ENCODE data around the gene MCM6. TPM values are rescaled to one million over a fixed set of nuclear protein-coding genes. Genes with fewer than 3 reads are reported as not detected.

MCM6 gene
- total and polyA plus RNA-seq, 7 experiments from 2014 or later, result 12.1 to 105 (median 21.0) TPM

DNA sequence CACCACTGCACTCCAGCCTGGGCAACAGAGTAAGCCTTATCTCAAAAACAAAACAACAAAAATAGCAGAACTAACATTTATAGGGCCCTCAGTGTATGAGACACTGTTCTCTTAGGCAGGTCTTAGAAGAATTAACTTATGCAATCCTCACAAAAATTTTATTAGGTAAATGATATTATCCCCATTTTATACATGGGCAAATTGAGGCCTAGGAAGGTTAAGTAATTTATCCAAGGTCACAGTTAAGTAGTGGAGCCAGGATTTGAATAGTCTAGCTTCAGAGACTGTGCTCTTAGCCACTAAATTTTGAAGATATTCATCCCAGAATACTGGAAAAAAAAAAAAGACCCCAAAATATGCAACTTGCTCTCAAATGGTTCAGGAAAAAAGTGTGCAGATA lies 22.8 kb downstream of the MCM6 start:
- peaks cover 0 to 15% (median 0%) of the 10 kb centered on the region in 7 donors for H3K4me1 Mint-ChIP-seq
- Histone ChIP-seq H3K36me3 (ENCODE audit: control insufficient read depth in 2 of 3, insufficient read depth in 3 of 3, low read length in 3 of 3) (peaks cover 0 to 55% (median 7%) of the 10 kb centered on the region in 3 experiments), H3K9me3 (ENCODE audit: control insufficient read depth in 2 of 3, low read length in 3 of 3) (no peaks in the 10 kb centered on the region), H3K27ac (ENCODE audit: low read depth, low read length) (no peak overlapping the region), H3K4me3 (ENCODE audit: low read length) (no peak overlapping the region), H3K27me3 (ENCODE audit: control insufficient read depth in 2 of 2, insufficient read depth in 2 of 2, low read length in 2 of 2) (no peaks in the 10 kb centered on the region), H3K4me1 (ENCODE audit: control insufficient read depth in 2 of 2, insufficient read depth in 2 of 2, low read length in 2 of 2) (no peaks in the 10 kb centered on the region)
- H3K4me3 Mint-ChIP-seq, result no peak overlapping the region
- ChIA-PET CTCF (no interaction called here), POLR2A (no interaction called here)
- H3K9me3 Mint-ChIP-seq, result no peaks in the 10 kb centered on the region
- H3K27me3 Mint-ChIP-seq, result no peaks in the 10 kb centered on the region
- DNase-seq (no peak), ATAC-seq (no peak)
- peaks cover 18 to 49% (median 32%) of the 10 kb centered on the region in 5 donors for H3K36me3 Mint-ChIP-seq
- H3K27ac Mint-ChIP-seq, result no peak overlapping the region
- intact Hi-C loops (cut with micrococcal nuclease), result no loop called here

DNA sequence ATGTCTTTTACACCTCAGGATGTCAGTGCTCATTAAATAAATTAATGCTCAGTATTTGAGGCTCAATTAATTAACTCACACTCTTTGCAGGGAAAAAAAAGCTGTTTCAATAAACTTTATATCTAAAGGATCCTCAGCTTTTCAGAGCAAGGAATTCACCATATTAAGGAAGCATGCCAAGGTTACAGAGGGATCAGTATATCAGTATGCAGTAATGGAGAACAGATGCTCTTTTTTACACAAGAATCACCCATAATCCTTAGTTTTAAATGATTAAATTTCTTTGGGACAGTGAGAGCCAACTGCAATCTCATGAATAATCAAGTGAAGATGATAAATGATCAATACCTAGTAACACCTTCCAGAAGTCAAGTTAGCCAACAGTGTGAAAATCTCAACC lies 24.4 kb downstream of the MCM6 start:
- H3K36me3 Mint-ChIP-seq, result peaks cover 14 to 50% (median 34%) of the 10 kb centered on the region in 5 donors
- POLR2A ChIA-PET, result no interaction called here

DNA sequence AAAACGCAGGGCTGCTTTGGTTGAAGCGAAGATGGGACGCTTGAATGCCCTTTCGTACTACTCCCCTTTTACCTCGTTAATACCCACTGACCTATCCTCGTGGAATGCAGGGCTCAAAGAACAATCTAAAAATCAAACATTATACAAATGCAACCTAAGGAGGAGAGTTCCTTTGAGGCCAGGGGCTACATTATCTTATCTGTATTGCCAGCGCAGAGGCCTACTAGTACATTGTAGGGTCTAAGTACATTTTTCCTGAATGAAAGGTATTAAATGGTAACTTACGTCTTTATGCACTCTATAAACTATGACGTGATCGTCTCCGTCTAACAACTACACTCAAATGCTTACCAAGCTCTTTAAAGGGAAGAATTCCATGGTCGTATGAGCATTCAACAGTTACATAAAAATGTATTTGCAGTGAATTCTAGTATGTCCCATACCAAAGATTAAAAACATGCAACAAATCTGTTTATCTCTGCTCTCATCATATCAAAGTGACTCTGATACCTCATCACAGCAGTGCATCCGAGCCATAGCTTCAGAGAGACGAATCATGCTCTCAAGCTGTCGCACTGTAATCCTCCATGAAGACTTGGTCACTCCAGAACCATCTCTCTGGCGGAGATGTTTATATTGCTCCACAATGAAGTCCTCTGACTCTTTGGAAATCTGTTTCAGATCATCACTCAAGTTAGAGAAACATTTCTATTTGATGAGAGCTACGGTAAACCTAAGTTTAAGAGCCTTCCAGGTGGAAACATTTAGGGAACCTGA lies 25.2 kb downstream of the MCM6 start:
- Histone ChIP-seq H3K4me1 (ENCODE audit: control insufficient read depth in 2 of 2, insufficient read depth in 2 of 2, low read length in 2 of 2) (no peaks in the 10 kb centered on the region), H3K9me3 (ENCODE audit: control insufficient read depth in 2 of 3, low read length in 3 of 3) (no peaks in the 10 kb centered on the region), H3K27ac (ENCODE audit: low read depth, low read length) (no peak overlapping the region), H3K36me3 (ENCODE audit: control insufficient read depth in 2 of 3, insufficient read depth in 3 of 3, low read length in 3 of 3) (peaks cover 4 to 49% (median 7%) of the 10 kb centered on the region in 3 experiments), H3K4me3 (ENCODE audit: low read length) (no peak overlapping the region), H3K27me3 (ENCODE audit: control insufficient read depth in 2 of 2, insufficient read depth in 2 of 2, low read length in 2 of 2) (no peaks in the 10 kb centered on the region)
- peaks cover 0 to 20% (median 0%) of the 10 kb centered on the region in 7 donors for H3K4me1 Mint-ChIP-seq
- POLR2A ChIA-PET, result interaction anchor here (2.0 kb wide), 1 partner anchor 43 kb away, joined by 4 read pairs; no protein-coding TSS in a partner anchor
- ATAC-seq (no peak), DNase-seq (no peak)
- peaks cover 14 to 48% (median 34%) of the 10 kb centered on the region in 5 donors for H3K36me3 Mint-ChIP-seq
- intact Hi-C loops (cut with micrococcal nuclease), result no loop called here
- no peaks in the 10 kb centered on the region for H3K27me3 Mint-ChIP-seq
- no peak overlapping the region for H3K4me3 Mint-ChIP-seq
- CTCF ChIA-PET, result no interaction called here
- no peaks in the 10 kb centered on the region for H3K9me3 Mint-ChIP-seq
- H3K27ac Mint-ChIP-seq, result no peak overlapping the region

More for the DNA sequence above, 24.4 kb downstream of the MCM6 start:
- Mint-ChIP-seq H3K27ac (no peak overlapping the region), H3K9me3 (no peaks in the 10 kb centered on the region), H3K4me1 (peaks cover 0 to 20% (median 0%) of the 10 kb centered on the region in 7 donors), H3K27me3 (no peaks in the 10 kb centered on the region), H3K4me3 (no peak overlapping the region)
- DNase-seq, result no peak
- CTCF ChIA-PET, result no interaction called here
- no peaks in the 10 kb centered on the region for H3K27me3 ChIP-seq (ENCODE audit: control insufficient read depth in 2 of 2, insufficient read depth in 2 of 2, low read length in 2 of 2)
- H3K27ac ChIP-seq (ENCODE audit: low read depth, low read length), result no peak overlapping the region
- H3K4me3 ChIP-seq (ENCODE audit: low read length), result no peak overlapping the region
- no peaks in the 10 kb centered on the region for H3K4me1 ChIP-seq (ENCODE audit: control insufficient read depth in 2 of 2, insufficient read depth in 2 of 2, low read length in 2 of 2)
- no peaks in the 10 kb centered on the region for H3K9me3 ChIP-seq (ENCODE audit: control insufficient read depth in 2 of 3, low read length in 3 of 3)
- H3K36me3 ChIP-seq (ENCODE audit: control insufficient read depth in 2 of 3, insufficient read depth in 3 of 3, low read length in 3 of 3), result peaks cover 4 to 53% (median 7%) of the 10 kb centered on the region in 3 experiments
- intact Hi-C loops (cut with micrococcal nuclease), result no loop called here
- ATAC-seq, result no peak

DNA sequence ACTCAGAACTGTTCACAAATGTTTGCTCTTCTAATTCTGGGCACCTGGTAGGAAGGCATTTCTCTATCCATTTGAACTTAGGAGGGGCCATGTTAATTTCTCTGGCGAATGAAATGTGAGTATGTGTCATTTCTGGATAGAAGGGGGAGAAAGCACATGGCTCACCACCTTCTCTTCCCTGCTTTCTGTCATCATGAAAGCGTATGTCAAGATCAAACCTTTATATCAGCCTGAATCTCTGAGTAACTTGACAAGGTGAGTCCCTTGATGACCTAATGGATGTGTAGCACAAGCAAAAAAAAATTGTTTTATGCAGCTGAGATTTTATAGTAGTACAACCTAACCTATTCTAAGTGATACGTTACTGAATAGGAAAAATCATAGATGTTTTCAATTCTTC lies 27.2 kb downstream of the MCM6 start:
- Mint-ChIP-seq H3K4me1 (peaks cover 0 to 17% (median 0%) of the 10 kb centered on the region in 7 donors), H3K27me3 (no peaks in the 10 kb centered on the region), H3K4me3 (no peak overlapping the region), H3K9me3 (no peaks in the 10 kb centered on the region), H3K27ac (no peak overlapping the region), H3K36me3 (peaks cover 11 to 57% (median 37%) of the 10 kb centered on the region in 5 donors)
- Histone ChIP-seq H3K9me3 (ENCODE audit: control insufficient read depth in 2 of 3, low read length in 3 of 3) (no peaks in the 10 kb centered on the region), H3K27ac (ENCODE audit: low read depth, low read length) (no peak overlapping the region), H3K36me3 (ENCODE audit: control insufficient read depth in 2 of 3, insufficient read depth in 3 of 3, low read length in 3 of 3) (peaks cover 4 to 54% (median 7%) of the 10 kb centered on the region in 3 experiments), H3K4me1 (ENCODE audit: control insufficient read depth in 2 of 2, insufficient read depth in 2 of 2, low read length in 2 of 2) (no peaks in the 10 kb centered on the region), H3K27me3 (ENCODE audit: control insufficient read depth in 2 of 2, insufficient read depth in 2 of 2, low read length in 2 of 2) (no peaks in the 10 kb centered on the region), H3K4me3 (ENCODE audit: low read length) (no peak overlapping the region)
- DNase-seq (no peak), ATAC-seq (no peak)
- intact Hi-C loops (cut with micrococcal nuclease), result no loop called here
- ChIA-PET POLR2A (interaction anchor here (2.0 kb wide), 1 partner anchor 45 kb away, joined by 4 read pairs; no protein-coding TSS in a partner anchor), CTCF (no interaction called here)

DNA sequence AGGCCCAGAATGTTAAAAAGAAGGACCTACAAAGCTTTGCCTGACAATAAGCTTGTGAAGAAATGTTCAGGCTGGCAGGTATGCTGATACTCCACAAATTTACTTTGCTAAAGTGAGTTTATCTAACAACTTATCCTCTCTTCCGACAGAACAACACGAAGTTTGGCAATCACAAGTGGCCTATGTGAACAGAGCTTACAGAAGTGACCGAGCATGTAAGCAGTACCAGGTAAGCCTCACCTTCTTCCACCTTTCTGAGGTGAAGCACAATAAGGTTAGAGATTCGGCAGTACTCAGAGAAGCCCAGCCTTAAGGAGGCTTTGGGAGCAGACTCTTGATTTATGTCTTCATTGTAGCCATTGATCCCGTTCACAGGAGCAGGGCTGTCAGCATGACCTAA lies 30.2 kb downstream of the MCM6 start:
- no peak overlapping the region for H3K4me3 ChIP-seq (ENCODE audit: low read length)
- DNase-seq, result no peak
- peaks cover 4 to 58% (median 5%) of the 10 kb centered on the region in 3 experiments for H3K36me3 ChIP-seq (ENCODE audit: control insufficient read depth in 2 of 3, insufficient read depth in 3 of 3, low read length in 3 of 3)
- H3K27me3 Mint-ChIP-seq, result no peaks in the 10 kb centered on the region
- ChIA-PET CTCF (no interaction called here), POLR2A (no interaction called here)
- peaks cover 16 to 61% (median 50%) of the 10 kb centered on the region in 5 donors for H3K36me3 Mint-ChIP-seq
- no peaks in the 10 kb centered on the region for H3K9me3 Mint-ChIP-seq
- H3K4me1 Mint-ChIP-seq, result peaks cover 0 to 28% (median 0%) of the 10 kb centered on the region in 7 donors
- no peaks in the 10 kb centered on the region for H3K27me3 ChIP-seq (ENCODE audit: control insufficient read depth in 2 of 2, insufficient read depth in 2 of 2, low read length in 2 of 2)
- no peak overlapping the region for H3K27ac ChIP-seq (ENCODE audit: low read depth, low read length)
- no peak for ATAC-seq
- no peak overlapping the region for H3K4me3 Mint-ChIP-seq
- intact Hi-C loops (cut with micrococcal nuclease), result no loop called here
- peak overlapping the region in 1 of 9 donors; percentile 23 for H3K27ac Mint-ChIP-seq
- no peaks in the 10 kb centered on the region for H3K9me3 ChIP-seq (ENCODE audit: control insufficient read depth in 2 of 3, low read length in 3 of 3)
- no peaks in the 10 kb centered on the region for H3K4me1 ChIP-seq (ENCODE audit: control insufficient read depth in 2 of 2, insufficient read depth in 2 of 2, low read length in 2 of 2)

DNA sequence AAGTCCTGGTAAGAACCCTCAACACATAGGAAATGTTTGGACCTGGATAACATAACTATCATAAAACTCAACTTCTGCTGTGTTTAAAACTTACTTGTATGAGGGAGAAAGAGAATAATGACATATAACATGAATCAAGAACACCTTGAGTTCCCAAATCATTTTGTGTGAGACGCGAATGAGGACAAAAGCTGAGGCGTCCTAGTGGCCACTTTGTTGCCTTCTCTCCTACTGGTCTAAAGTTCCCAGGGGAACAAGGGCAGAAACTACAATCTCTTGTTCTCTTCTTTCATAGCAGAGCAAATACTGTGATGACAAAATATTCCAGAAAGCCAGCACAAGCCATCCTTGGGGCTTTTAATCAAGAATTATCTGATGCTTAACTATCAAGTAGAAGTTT lies 31.0 kb downstream of the MCM6 start:
- ATAC-seq (no peak), DNase-seq (no peak)
- Mint-ChIP-seq H3K9me3 (no peaks in the 10 kb centered on the region), H3K27me3 (no peaks in the 10 kb centered on the region), H3K36me3 (peaks cover 12 to 54% (median 47%) of the 10 kb centered on the region in 5 donors), H3K4me1 (peaks cover 2 to 33% (median 7%) of the 10 kb centered on the region in 7 donors), H3K27ac (no peak overlapping the region), H3K4me3 (no peak overlapping the region)
- ChIA-PET CTCF (interaction anchor here (0.6 kb wide), 1 partner anchor 536 kb away, joined by 4 read pairs; no protein-coding TSS in a partner anchor), POLR2A (no interaction called here)
- Histone ChIP-seq H3K4me1 (ENCODE audit: control insufficient read depth in 2 of 2, insufficient read depth in 2 of 2, low read length in 2 of 2) (no peaks in the 10 kb centered on the region), H3K27ac (ENCODE audit: low read depth, low read length) (no peak overlapping the region), H3K36me3 (ENCODE audit: control insufficient read depth in 2 of 3, insufficient read depth in 3 of 3, low read length in 3 of 3) (peaks cover 0 to 54% (median 4%) of the 10 kb centered on the region in 3 experiments), H3K27me3 (ENCODE audit: control insufficient read depth in 2 of 2, insufficient read depth in 2 of 2, low read length in 2 of 2) (no peaks in the 10 kb centered on the region), H3K9me3 (ENCODE audit: control insufficient read depth in 2 of 3, low read length in 3 of 3) (no peaks in the 10 kb centered on the region), H3K4me3 (ENCODE audit: low read length) (no peak overlapping the region)
- intact Hi-C loops (cut with micrococcal nuclease), result no loop called here

Measured in naive thymus-derived CD4-positive, alpha-beta T cell (primary cell).